ENCODE data around the gene RUNDC1.

- no peak for TF ChIP-seq EZH2 (IDR thresholded peaks at IDR 0.05)
- TF ChIP-seq POLR2AphosphoS5 (IDR thresholded peaks at IDR 0.05; ENCODE audit: borderline replicate concordance, low read depth, low read length): no peak
- TF ChIP-seq FOXP2 (optimal IDR thresholded peaks at IDR 0.05; ENCODE audit: control extremely low read depth, extremely low read length, insufficient read depth): no peak
Observed at GRCh38 chr17:42982266-42982665, 1.9 kb downstream of the RUNDC1 start.
